ENCODE measurements around the gene ALK. TPM values are rescaled to one million over a fixed set of nuclear protein-coding genes. Genes with fewer than 3 reads are reported as not detected.

Gene ALK
- polyA plus RNA-seq, 2 of the 4 experiments (the other 2 are of a cell fraction), result not detected

- TF ChIP-seq NFE2L2 (conservative IDR thresholded peaks at IDR 0.05; ENCODE audit: low read length) (no peak), BCL3 (IDR thresholded peaks at IDR 0.05) (no peak), PHF8 (IDR thresholded peaks at IDR 0.05; ENCODE audit: borderline replicate concordance, low read depth) (no peak), SREBF2 (IDR thresholded peaks at IDR 0.05) (no peak), GATA3 (IDR thresholded peaks at IDR 0.05; ENCODE audit: borderline replicate concordance) (no peak), FOSB (CRISPR knock-in tag; IDR thresholded peaks at IDR 0.05) (no peak), HOXB13 (CRISPR knock-in tag; IDR thresholded peaks at IDR 0.05; ENCODE audit: low read depth) (no peak), E2F6 (IDR thresholded peaks at IDR 0.05; ENCODE audit: borderline replicate concordance, low read depth) (no peak), FOSL2 (IDR thresholded peaks at IDR 0.05) (no peak), FOSL2 (CRISPR knock-in tag; IDR thresholded peaks at IDR 0.05) (no peak), NPAS2 (CRISPR knock-in tag; IDR thresholded peaks at IDR 0.05; ENCODE audit: borderline replicate concordance) (no peak), ZC3H11A (IDR thresholded peaks at IDR 0.05) (no peak), EHF (CRISPR knock-in tag; IDR thresholded peaks at IDR 0.05) (no peak), CBX2 (IDR thresholded peaks at IDR 0.05; ENCODE audit: borderline replicate concordance, low read depth) (no peak), CBX8 (IDR thresholded peaks at IDR 0.05) (no peak), EP300 (IDR thresholded peaks at IDR 0.05) (no peak), CEBPB (IDR thresholded peaks at IDR 0.05) (no peak), RNF2 (IDR thresholded peaks at IDR 0.05; ENCODE audit: borderline replicate concordance, low read depth) (no peak), FOXS1 (CRISPR knock-in tag; IDR thresholded peaks at IDR 0.05) (no peak)
- CTCF ChIA-PET, result interaction anchor here (0.6 to 1.3 kb wide), 3 partner anchors 9 to 793 kb away, joined by 3 to 4 read pairs (median 3); no protein-coding TSS in a partner anchor
- POLR2A ChIA-PET, result no interaction called here
- H3K4me2 ChIP-seq, result no peak overlapping the region
- H3K4me3 ChIP-seq, result no peak overlapping the region
- H3K9me3 ChIP-seq, result no peaks in the 10 kb centered on the region
- no peaks in the 10 kb centered on the region; the same call in 2 of the 3 replicates for H3K4me1 ChIP-seq
- 24% methylated on average over 6 of the region's 6 CpGs for WGBS (ENCODE audit: missing lambda C conversion rate)
- ATAC-seq (no peak), FAIRE-seq (no peak), DNase-seq (ENCODE audit: low read depth in 1 of 2, low spot score in 1 of 2) (no peak)
- H3K27ac ChIP-seq, result no peak overlapping the region
Measured at GRCh38 chr2:29233428-29233827, 688.0 kb downstream of the ALK start.

- DNase-seq (ENCODE audit: low read depth in 1 of 2, low spot score in 1 of 2) (no peak), ATAC-seq (no peak), FAIRE-seq (no peak)
- POLR2A ChIA-PET, result no interaction called here
- Histone ChIP-seq H3K4me2 (no peak overlapping the region), H3K4me1 (peaks cover 6% of the 10 kb centered on the region; the same call in 1 of the 3 replicates), H3K27ac (no peak overlapping the region), H3K9me3 (no peaks in the 10 kb centered on the region), H3K4me3 (no peak overlapping the region)
- TF ChIP-seq MAX (IDR thresholded peaks at IDR 0.05) (no peak), RCOR1 (IDR thresholded peaks at IDR 0.05; ENCODE audit: low read depth, low read length) (no peak), BCL3 (IDR thresholded peaks at IDR 0.05) (no peak), FOSL2 (IDR thresholded peaks at IDR 0.05) (no peak), FOSL2 (CRISPR knock-in tag; IDR thresholded peaks at IDR 0.05) (no peak), ZC3H11A (IDR thresholded peaks at IDR 0.05) (no peak), FOSB (CRISPR knock-in tag; IDR thresholded peaks at IDR 0.05) (no peak), ATOH8 (CRISPR knock-in tag; IDR thresholded peaks at IDR 0.05; ENCODE audit: low read depth) (no peak), HMGXB4 (CRISPR knock-in tag; IDR thresholded peaks at IDR 0.05; ENCODE audit: borderline replicate concordance) (no peak), PBX3 (IDR thresholded peaks at IDR 0.05) (no peak), TFCP2L1 (CRISPR knock-in tag; IDR thresholded peaks at IDR 0.05) (no peak)
- 66% methylated on average over 14 of the region's 14 CpGs for WGBS (ENCODE audit: missing lambda C conversion rate)
- CTCF ChIA-PET, result interaction anchor here (1.3 to 2.0 kb wide), 2 partner anchors 77 to 794 kb away, joined by 4 read pairs; no protein-coding TSS in a partner anchor
Measured at GRCh38 chr2:29232041-29232440, 689.3 kb downstream of the ALK start.

All from A549 (cell line).